IMR-90 (cell line): ENCODE data around the gene ZNF318. TPM values are rescaled to one million over a fixed set of nuclear protein-coding genes. Genes with fewer than 3 reads are reported as not detected.

Experiments
- ATAC-seq: fragments of 200-7000 bp; cut with Tn5 transposase; 2 replicates; pipeline ENCODE4 v1.9.1; 2020; ENCODE audit warnings: low read depth, mild to moderate bottlenecking, moderate library complexity
- BruUV-seq: library from RNA; stranded (reverse); fragments of 400-500 nt; replicated peaks from 2 replicates; lab custom pipeline; 2021; lab: Mats Ljungman, UMichigan
- CTCF ChIA-PET: fragments of 300-600 bp; formaldehyde crosslinking; extraction: SDS; loops from one replicate; lab custom pipeline; 2021; ENCODE audit warnings: antibody characterized with exemption; lab: Yijun Ruan, JAX
- POLR2A ChIA-PET: fragments of 300-600 bp; sonication (Branson Sonifier 250); formaldehyde crosslinking; loops from one replicate; lab custom pipeline; 2022; ENCODE audit warnings: antibody characterized with exemption; ENCODE audit not compliant: unreplicated experiment; lab: Charles Lee
- DNase-seq: peaks from one replicate; pipeline ENCODE4 v3.0.0; 2013
- H2AFZ ChIP-seq: replicated peaks from 2 replicates; pipeline ENCODE3; 2013; ENCODE audit warnings: low read length, mild to moderate bottlenecking; ENCODE audit not compliant: poor library complexity
- H2AK5ac ChIP-seq: 2 replicates; pipeline ENCODE4 v1.6.1; 2013; ENCODE audit warnings: low read depth, low read length, inconsistent platforms
- H2AK9ac ChIP-seq: replicated peaks from 2 replicates; pipeline ENCODE3; 2013; ENCODE audit warnings: mild to moderate bottlenecking, low read depth, low read length, moderate library complexity; ENCODE audit not compliant: poor library complexity
- H2BK120ac ChIP-seq: 2 replicates; pipeline ENCODE4 v1.6.1; 2013; ENCODE audit warnings: low read depth, low read length, inconsistent platforms
- H2BK15ac ChIP-seq: 3 replicates; pipeline ENCODE4 v1.6.1; 2013; ENCODE audit warnings: low read depth, low read length, inconsistent platforms
- H2BK20ac ChIP-seq: 2 replicates; pipeline ENCODE4 v1.6.1; 2013; ENCODE audit warnings: low read depth, mild to moderate bottlenecking, inconsistent platforms, low read length, moderate library complexity
- H2BK5ac ChIP-seq: 2 replicates; pipeline ENCODE4 v1.6.1; 2013; ENCODE audit warnings: mild to moderate bottlenecking, low read depth, low read length, inconsistent platforms; ENCODE audit not compliant: poor library complexity, severe bottlenecking
- H3K14ac ChIP-seq: replicated peaks from 2 replicates; pipeline ENCODE4 v1.6.1; 2013; ENCODE audit warnings: low read depth, low read length, inconsistent platforms
- H3K18ac ChIP-seq: 2 replicates; pipeline ENCODE4 v1.6.1; 2013; ENCODE audit warnings: low read depth, low read length, control low read depth
- H3K23ac ChIP-seq: 2 replicates; pipeline ENCODE4 v1.6.1; 2013; ENCODE audit warnings: low read depth, low read length, inconsistent platforms
- H3K27ac ChIP-seq: 2 replicates; pipeline ENCODE4 v1.5.1; 2013; ENCODE audit warnings: mild to moderate bottlenecking, control low read depth, low read length; ENCODE audit not compliant: insufficient read depth
- H3K27me3 ChIP-seq: 2 replicates; pipeline ENCODE4 v1.6.1; 2013; ENCODE audit warnings: low read length; ENCODE audit not compliant: control insufficient read depth, insufficient read depth
- H3K36me3 ChIP-seq: 2 replicates; pipeline ENCODE4 v1.6.1; 2013; ENCODE audit warnings: low read length, mixed read lengths; ENCODE audit not compliant: control insufficient read depth, insufficient read depth
- H3K4ac ChIP-seq: 2 replicates; pipeline ENCODE4 v1.6.1; 2013; ENCODE audit warnings: low read depth, low read length, inconsistent platforms
- H3K4me1 ChIP-seq: 2 replicates; pipeline ENCODE4 v1.6.1; 2013; ENCODE audit warnings: low read length, mixed read lengths; ENCODE audit not compliant: control insufficient read depth, insufficient read depth
- H3K4me2 ChIP-seq: 2 replicates; pipeline ENCODE4 v1.6.1; 2013; ENCODE audit warnings: low read depth, mild to moderate bottlenecking, control low read depth, low read length, moderate library complexity
- H3K4me3 ChIP-seq: 2 replicates; pipeline ENCODE4 v1.5.1; 2013; ENCODE audit warnings: low read depth, mild to moderate bottlenecking, control low read depth, low read length, moderate library complexity; ENCODE audit not compliant: insufficient read depth
- H3K56ac ChIP-seq: 2 replicates; pipeline ENCODE4 v1.6.1; 2013; ENCODE audit warnings: low read length, inconsistent platforms; ENCODE audit not compliant: insufficient read depth; ENCODE audit errors: extremely low read depth
- H3K79me1 ChIP-seq, 2 experiments: 2 replicates each; pipeline ENCODE4 v1.6.1; 2013; ENCODE audit warnings: low read length in 2 of 2, inconsistent platforms in 1 of 2, low read depth in 1 of 2
- H3K9ac ChIP-seq: 2 replicates; pipeline ENCODE4 v1.6.1; 2013; ENCODE audit warnings: low read depth, low read length, control low read depth
- H3K9me1 ChIP-seq: 2 replicates; pipeline ENCODE4 v1.6.1; 2013; ENCODE audit warnings: low read length, inconsistent platforms; ENCODE audit not compliant: insufficient read depth
- H3K9me3 ChIP-seq: 2 replicates; pipeline ENCODE4 v1.6.1; 2013; ENCODE audit warnings: low read length; ENCODE audit not compliant: control insufficient read depth, insufficient read depth
- H4K20me1 ChIP-seq: 2 replicates; pipeline ENCODE4 v1.6.1; 2013; ENCODE audit warnings: low read length, inconsistent platforms; ENCODE audit not compliant: insufficient read depth
- H4K5ac ChIP-seq: 2 replicates; pipeline ENCODE4 v1.6.1; 2013; ENCODE audit warnings: mild to moderate bottlenecking, low read depth, low read length, control low read depth
- H4K8ac ChIP-seq, 2 experiments: 2 replicates each; pipeline ENCODE4 v1.6.1; 2013; ENCODE audit warnings: low read depth in 2 of 2, low read length in 2 of 2, control low read depth in 1 of 2, inconsistent platforms in 1 of 2
- H4K91ac ChIP-seq: 2 replicates; pipeline ENCODE4 v1.6.1; 2013; ENCODE audit warnings: low read depth, low read length, inconsistent platforms; ENCODE audit not compliant: insufficient read depth
- CEBPB ChIP-seq: IDR thresholded peaks from 2 replicates; pipeline ENCODE4 v1.6.1; 2012; ENCODE audit warnings: low read depth, low read length, improper control_type of control experiment
- CHD1 ChIP-seq: IDR thresholded peaks from 2 replicates; pipeline ENCODE4 v1.6.1; 2012; ENCODE audit warnings: low read depth, low read length, improper control_type of control experiment
- ELK1 ChIP-seq: fragments of 150-350 bp; IDR thresholded peaks from 2 replicates; pipeline ENCODE4 v1.6.1; 2016; ENCODE audit warnings: low read depth, mild to moderate bottlenecking, low read length, moderate library complexity, borderline replicate concordance
- FOS ChIP-seq: fragments of 150-350 bp; IDR thresholded peaks from 2 replicates; pipeline ENCODE4 v1.6.1; 2016; ENCODE audit warnings: low read depth, low read length
- NFE2L2 ChIP-seq: fragments of 150-350 bp; IDR thresholded peaks from 2 replicates; pipeline ENCODE4 v1.6.1; 2016; ENCODE audit warnings: low read depth, mild to moderate bottlenecking, low read length
- RAD21 ChIP-seq: IDR thresholded peaks from 2 replicates; pipeline ENCODE4 v1.6.1; 2012; ENCODE audit warnings: low read length, improper control_type of control experiment
- RCOR1 ChIP-seq: IDR thresholded peaks from 2 replicates; pipeline ENCODE4 v1.6.1; 2012; ENCODE audit warnings: mild to moderate bottlenecking, low read length, improper control_type of control experiment; ENCODE audit not compliant: insufficient replicate concordance
- RFX5 ChIP-seq: IDR thresholded peaks from 2 replicates; pipeline ENCODE4 v1.8.0; 2012; ENCODE audit warnings: low read depth, mild to moderate bottlenecking, low read length, moderate library complexity
- SMC3 ChIP-seq: fragments of 150-350 bp; IDR thresholded peaks from 2 replicates; pipeline ENCODE4 v1.6.1; 2016; ENCODE audit warnings: low read depth, mild to moderate bottlenecking, antibody characterized with exemption, low read length, moderate library complexity
- USF2 ChIP-seq: fragments of 150-350 bp; IDR thresholded peaks from 2 replicates; pipeline ENCODE4 v1.6.1; 2017; ENCODE audit warnings: mild to moderate bottlenecking, antibody characterized with exemption, low read length, low read depth
- WGBS, 2 experiments: methylation state at CpG; one replicate each; pipeline versions ENCODE4 v1.1.5 to v1.1.7; 2013; ENCODE audit warnings: missing lambda C conversion rate in 2 of 2; ENCODE audit not compliant: insufficient read length in 1 of 2; ENCODE audit errors: extremely low coverage in 2 of 2; 5-methylcytosine and 5-hydroxymethylcytosine counted together
- dilution Hi-C: fragments of 300-500 bp; cut with HindIII; formaldehyde crosslinking; loops from one replicate; pipeline ENCODE4 v1.14.3; 2018; ENCODE audit warnings: low sequenced_read_pairs; ENCODE audit not compliant: unreplicated experiment
- in situ Hi-C: fragments of 300-500 bp; cut with MboI; formaldehyde crosslinking; loops from 3 replicates; pipeline ENCODE4 v1.14.3; 2019; ENCODE audit warnings: low sequenced_read_pairs, inconsistent platforms, mixed read lengths
- intact Hi-C: fragments of 100-400 bp; cut with micrococcal nuclease; formaldehyde crosslinking; loops from 2 replicates; pipeline ENCODE4 v1.10.0; 2022
- polyA plus RNA-seq, 3 experiments: library from polyadenylated mRNA; depleted of rRNA; stranded (reverse); fragments of >200 nt; gene quantifications; 2 replicates each; pipeline ENCODE4 v1.2.3, GENCODE V29; 2012; ENCODE audit warnings: low replicate concordance in 1 of 3
- total RNA-seq: library from RNA; depleted of rRNA; stranded (reverse); fragments of >200 nt; gene quantifications from 2 replicates; pipeline ENCODE4 v1.2.3, GENCODE V29; 2012

Gene ZNF318
- total and polyA plus RNA-seq, 2 of the 4 experiments (the other 2 are of a cell fraction) = 5.7 to 6.6 TPM

- Histone ChIP-seq H4K8ac (no peak overlapping the region), H3K4me1 (no peaks in the 10 kb centered on the region), H2BK20ac (no peak overlapping the region), H3K4ac (no peak overlapping the region), H3K4me2 (no peak overlapping the region), H4K91ac (no peak overlapping the region), H3K27me3 (no peaks in the 10 kb centered on the region), H3K27ac (no peak overlapping the region), H2BK120ac (no peak overlapping the region), H4K5ac (no peak overlapping the region), H2BK5ac (no peak overlapping the region), H3K18ac (no peak overlapping the region), H2AK9ac (no peak overlapping the region), H3K4me3 (no peak overlapping the region), H2AFZ (no peak overlapping the region), H2BK15ac (no peak overlapping the region), H3K9me3 (no peaks in the 10 kb centered on the region), H3K14ac (no peak overlapping the region), H3K9me1 (no peaks in the 10 kb centered on the region), H3K9ac (no peak overlapping the region), H3K56ac (no peak overlapping the region), H2AK5ac (no peak overlapping the region), H4K20me1 (no peaks in the 10 kb centered on the region), H3K23ac (no peak overlapping the region), H3K36me3 (no peaks in the 10 kb centered on the region), H3K79me1 (no peaks in the 10 kb centered on the region)
- DNase-seq (no peak), ATAC-seq (no peak)
- ChIA-PET POLR2A (no interaction called here), CTCF (interaction anchor here (1.5 kb wide), 1 partner anchor 12 kb away, joined by 5 read pairs; no protein-coding TSS in a partner anchor)
- no CpG with 5 or more reads among the region's 1 CpG for WGBS, 2 experiments
- intact Hi-C loops (no loop called here), dilution Hi-C loops (no loop called here), in situ Hi-C loops (no loop called here)
- TF ChIP-seq FOS (no peak), RFX5 (no peak), NFE2L2 (no peak), RCOR1 (no peak), USF2 (no peak), ELK1 (no peak), RAD21 (no peak), CEBPB (no peak), SMC3 (no peak), CHD1 (no peak)
- BruUV-seq = no TSS peak
These were observed 40.9 kb downstream of the ZNF318 start for GRCh38 chr6:43328528-43328927.
